GM23248 (cell line): ENCODE data around the gene HPN. TPM values are rescaled to one million over a fixed set of nuclear protein-coding genes. Genes with fewer than 3 reads are reported as not detected.
"Not testable (repeated sequence)": the region's sequence is repeated elsewhere in the genome, so short reads cannot be mapped to it uniquely, and the experiment has no call there.

ENCODE experiments used
- DNase-seq: peaks from one replicate; pipeline ENCODE4 v3.0.0-alpha.2; 2015
- H2AFZ ChIP-seq: fragments of 200-600 bp; sonication (generic); 2 replicates; pipeline ENCODE4 v1.6.1; 2016; ENCODE audit warnings: antibody characterized with exemption
- H3F3A ChIP-seq: fragments of 200-600 bp; sonication (generic); 2 replicates; pipeline ENCODE4 v1.6.1; 2016; ENCODE audit warnings: mild to moderate bottlenecking, antibody characterized with exemption, mixed run types; ENCODE audit not compliant: insufficient read depth
- H3K27ac ChIP-seq: fragments of 200-600 bp; sonication (generic); 2 replicates; pipeline ENCODE4 v1.5.1; 2016; ENCODE audit warnings: mild to moderate bottlenecking
- H3K27me3 ChIP-seq: fragments of 200-600 bp; sonication (generic); replicated peaks from 2 replicates; pipeline ENCODE4 v1.6.1; 2016; ENCODE audit warnings: mild to moderate bottlenecking; ENCODE audit not compliant: insufficient read depth
- H3K36me3 ChIP-seq: fragments of 200-600 bp; sonication (generic); 2 replicates; pipeline ENCODE4 v1.6.1; 2016; ENCODE audit warnings: low read depth, mild to moderate bottlenecking
- H3K4me1 ChIP-seq: fragments of 200-600 bp; sonication (generic); 2 replicates; pipeline ENCODE4 v1.6.1; 2016; ENCODE audit warnings: mild to moderate bottlenecking; ENCODE audit not compliant: insufficient read depth
- H3K4me2 ChIP-seq: fragments of 200-600 bp; sonication (generic); one replicate; pipeline ENCODE4 v1.6.1; 2016; ENCODE audit warnings: mild to moderate bottlenecking; ENCODE audit not compliant: unreplicated experiment
- H3K4me3 ChIP-seq: fragments of 200-600 bp; sonication (generic); 2 replicates; pipeline ENCODE4 v1.5.1; 2016; ENCODE audit warnings: mild to moderate bottlenecking
- H3K79me2 ChIP-seq: fragments of 200-600 bp; sonication (generic); 2 replicates; pipeline ENCODE4 v1.6.1; 2016; ENCODE audit warnings: mild to moderate bottlenecking; ENCODE audit not compliant: insufficient read depth
- H3K9ac ChIP-seq: fragments of 200-600 bp; sonication (generic); 2 replicates; pipeline ENCODE4 v1.6.1; 2016; ENCODE audit warnings: mild to moderate bottlenecking
- H3K9me2 ChIP-seq: fragments of 200-600 bp; sonication (generic); 2 replicates; pipeline ENCODE4 v1.6.1; 2016; ENCODE audit warnings: mixed run types, mild to moderate bottlenecking, moderate library complexity; ENCODE audit not compliant: insufficient read depth
- H3K9me3 ChIP-seq: fragments of 200-600 bp; sonication (generic); one replicate; pipeline ENCODE4 v1.6.1; 2017; ENCODE audit warnings: low read depth
- H4K20me1 ChIP-seq: fragments of 200-600 bp; sonication (generic); 2 replicates; pipeline ENCODE4 v1.6.0; 2016; ENCODE audit not compliant: insufficient read depth
- EZH2 ChIP-seq: fragments of 200-600 bp; sonication (generic); IDR thresholded peaks from 2 replicates; pipeline ENCODE4 v1.6.1; 2018; ENCODE audit warnings: antibody characterized with exemption, mild to moderate bottlenecking; ENCODE audit not compliant: insufficient read depth, poor library complexity, severe bottlenecking
- EZH2phosphoT487 ChIP-seq: fragments of 200-600 bp; sonication (generic); IDR thresholded peaks from 2 replicates; pipeline ENCODE4 v1.6.1; 2018; ENCODE audit warnings: antibody characterized with exemption, moderate library complexity, mild to moderate bottlenecking, low read depth; ENCODE audit not compliant: insufficient read depth
- WGBS, 2 experiments: methylation state at CpG; one replicate each; pipeline ENCODE4 v1.1.6; 2015 to 2017; ENCODE audit warnings: low lambda C conversion rate in 2 of 2, low coverage in 1 of 2; ENCODE audit errors: missing lambda C conversion rate in 2 of 2; 5-methylcytosine and 5-hydroxymethylcytosine counted together
- in situ Hi-C: fragments of 300-500 bp; cut with MboI; formaldehyde crosslinking; loops from 2 replicates; pipeline ENCODE4 v1.15.0; 2020
- polyA plus RNA-seq: library from polyadenylated mRNA; unstranded; fragments of >200 nt; fragmentation: Nextera tagmentation; extraction: Ambion mirVana; gene quantifications from 2 replicates; pipeline ENCODE4 v1.2.1, GENCODE V29; 2016
- total RNA-seq: library from RNA; depleted of rRNA; stranded (reverse); fragments of >200 nt; shearing (Covaris generic); gene quantifications from 2 replicates; pipeline ENCODE4 v1.2.3, GENCODE V29; 2014

HPN gene
- total and polyA plus RNA-seq, 2 experiments from 2014 or later: not detected

GRCh38 chr19:35004517-35005255, 36.8 kb upstream of the HPN start:
- WGBS, 2 experiments: 95 to 98% methylated on average over 17 to 18 of the region's 18 CpGs
- TF ChIP-seq EZH2phosphoT487: no peak
- no peak for TF ChIP-seq EZH2
- H3K79me2 ChIP-seq: peaks cover 80% of the 10 kb centered on the region

GRCh38 chr19:35005256-35005977, 36.1 kb upstream of the HPN start:
- no peak overlapping the region for H3K4me2 ChIP-seq
- TF ChIP-seq EZH2: no peak
- TF ChIP-seq EZH2phosphoT487: no peak
- peaks cover 8% of the 10 kb centered on the region; the same call in 1 of the 2 replicates for H3K4me1 ChIP-seq
- no peaks in the 10 kb centered on the region for H3K27me3 ChIP-seq
- H3K9ac ChIP-seq: no peak overlapping the region
- no peak overlapping the region for H3K4me3 ChIP-seq
- no peaks in the 10 kb centered on the region for H3F3A ChIP-seq
- DNase-seq: no peak
- in situ Hi-C loops: no loop called here
- H3K79me2 ChIP-seq: peaks cover 77% of the 10 kb centered on the region
- no peaks in the 10 kb centered on the region for H4K20me1 ChIP-seq
- H3K9me3 ChIP-seq: no peaks in the 10 kb centered on the region
- H3K9me2 ChIP-seq: no peaks in the 10 kb centered on the region
- H3K36me3 ChIP-seq: no peaks in the 10 kb centered on the region
- H2AFZ ChIP-seq: no peak overlapping the region
- no peak overlapping the region for H3K27ac ChIP-seq
- WGBS, 2 experiments: 84 to 90% methylated on average over 8 to 11 of the region's 11 CpGs

More at GRCh38 chr19:35004517-35005255, 36.8 kb upstream of the HPN start:
- Histone ChIP-seq H3K36me3 (no peaks in the 10 kb centered on the region), H3K9me3 (no peaks in the 10 kb centered on the region), H3K4me3 (no peak overlapping the region), H3K9ac (no peak overlapping the region), H3K4me1 (peaks cover 8% of the 10 kb centered on the region; the same call in 1 of the 2 replicates), H3K27me3 (no peaks in the 10 kb centered on the region), H2AFZ (no peak overlapping the region), H3F3A (no peaks in the 10 kb centered on the region), H3K4me2 (no peak overlapping the region), H3K9me2 (no peaks in the 10 kb centered on the region), H3K27ac (no peak overlapping the region), H4K20me1 (no peaks in the 10 kb centered on the region)
- DNase-seq: no peak
- in situ Hi-C loops: no loop called here

- H3K9me2 ChIP-seq, H3K4me3 ChIP-seq, H4K20me1 ChIP-seq, H3F3A ChIP-seq, H3K9me3 ChIP-seq, H2AFZ ChIP-seq, H3K4me1 ChIP-seq, H3K4me2 ChIP-seq, H3K9ac ChIP-seq, H3K27ac ChIP-seq, DNase-seq, H3K27me3 ChIP-seq, H3K36me3 ChIP-seq, in situ Hi-C loops: not testable (repeated sequence)
- peaks cover 72% of the 10 kb centered on the region for H3K79me2 ChIP-seq
- WGBS, 2 experiments: 95% methylated on average over 6 of the region's 6 CpGs
These were observed 35.5 kb upstream of the HPN start for GRCh38 chr19:35006007-35006341.

GRCh38 chr19:35006342-35006998, 35.1 kb upstream of the HPN start:
- Histone ChIP-seq H3K79me2 (peaks cover 67% of the 10 kb centered on the region), H3K9me2 (no peaks in the 10 kb centered on the region), H3K9ac (no peak overlapping the region), H3F3A (no peaks in the 10 kb centered on the region), H3K4me1 (peaks cover 5% of the 10 kb centered on the region; the same call in 1 of the 2 replicates), H3K36me3 (no peaks in the 10 kb centered on the region), H3K9me3 (no peaks in the 10 kb centered on the region), H3K4me3 (no peak overlapping the region), H2AFZ (no peak overlapping the region), H3K27ac (no peak overlapping the region), H3K4me2 (no peak overlapping the region), H4K20me1 (no peaks in the 10 kb centered on the region), H3K27me3 (no peaks in the 10 kb centered on the region)
- peak; percentile 23 for DNase-seq
- 87% methylated on average over 15 of the region's 15 CpGs for WGBS, 2 experiments
- TF ChIP-seq EZH2phosphoT487 (no peak), EZH2 (no peak)
- in situ Hi-C loops: no loop called here
